Loucy (cell line): ENCODE measurements around the gene CTCFL.

Experiments used
- CTCF ChIP-seq: fragments of 200-600 bp; sonication (generic); conservative IDR thresholded peaks from 2 replicates; pipeline ENCODE4 v1.5.1; 2014; ENCODE audit warnings: mild to moderate bottlenecking, antibody characterized with exemption, low read length
- EZH2phosphoT487 ChIP-seq: fragments of 200-600 bp; IDR thresholded peaks from 2 replicates; pipeline ENCODE4 v1.6.1; 2018; ENCODE audit warnings: antibody characterized with exemption, mild to moderate bottlenecking, moderate library complexity, borderline replicate concordance

- TF ChIP-seq CTCF (no peak), EZH2phosphoT487 (no peak)
Measured at GRCh38 chr20:57540890-57541580, 16.1 kb upstream of the CTCFL start.
